ELR (cell line): ENCODE results near the gene RASL11B.

ENCODE experiments used
- DNase-seq: peaks from one replicate; pipeline ENCODE4 v3.0.0-alpha.2; 2015; ENCODE audit warnings: low read depth

RASL11B gene

GRCh38 chr4:52873861-52874343 lies 11.8 kb downstream of the RASL11B start:
- DNase-seq: no peak

- no peak for DNase-seq
These were observed 12.8 kb downstream of the RASL11B start for GRCh38 chr4:52874948-52875347.

GRCh38 chr4:52876069-52876468 lies 14.0 kb downstream of the RASL11B start:
- no peak for DNase-seq

GRCh38 chr4:52877036-52877435 lies 14.9 kb downstream of the RASL11B start:
- no peak for DNase-seq

GRCh38 chr4:52877694-52878093 lies 15.6 kb downstream of the RASL11B start:
- DNase-seq: no peak

- DNase-seq: no peak
These were observed 17.4 kb downstream of the RASL11B start for GRCh38 chr4:52879471-52879870.

GRCh38 chr4:52880994-52881393 lies 18.9 kb downstream of the RASL11B start:
- DNase-seq: no peak

GRCh38 chr4:52883183-52883621 lies 21.1 kb downstream of the RASL11B start:
- DNase-seq: no peak

- DNase-seq: no peak
These were observed 21.9 kb downstream of the RASL11B start for GRCh38 chr4:52883707-52884669.

GRCh38 chr4:52884994-52885393 lies 22.9 kb downstream of the RASL11B start:
- no peak for DNase-seq

- no peak for DNase-seq
These were observed 27.2 kb downstream of the RASL11B start for GRCh38 chr4:52889354-52889753.

GRCh38 chr4:52889778-52890520 lies 27.8 kb downstream of the RASL11B start:
- DNase-seq: no peak

- DNase-seq: no peak
These were observed 28.3 kb downstream of the RASL11B start for GRCh38 chr4:52890521-52890791.

GRCh38 chr4:52891743-52892142 lies 29.6 kb downstream of the RASL11B start:
- no peak for DNase-seq

- no peak for DNase-seq
These were observed 30.8 kb downstream of the RASL11B start for GRCh38 chr4:52892880-52893279.

GRCh38 chr4:52894443-52894842 lies 32.3 kb downstream of the RASL11B start:
- no peak for DNase-seq

GRCh38 chr4:52903273-52903672 lies 41.2 kb downstream of the RASL11B start:
- DNase-seq: no peak

- DNase-seq: no peak
These were observed 42.3 kb downstream of the RASL11B start for GRCh38 chr4:52904421-52904820.

GRCh38 chr4:52907510-52907909 lies 45.4 kb downstream of the RASL11B start:
- DNase-seq: no peak

GRCh38 chr4:52910115-52910514 lies 48.0 kb downstream of the RASL11B start:
- peak; percentile 10 for DNase-seq

- DNase-seq: peak; percentile 72
These were observed 49.7 kb downstream of the RASL11B start for GRCh38 chr4:52911684-52912294.

GRCh38 chr4:52912608-52913007 lies 50.5 kb downstream of the RASL11B start:
- peak; percentile 22 for DNase-seq
